Thoracic aorta (tissue), 2 donors: ENCODE data around the gene DCHS2. TPM values are rescaled to one million over a fixed set of nuclear protein-coding genes. Genes with fewer than 3 reads are reported as not detected.

Source experiments
- ATAC-seq: fragments of 150-250 bp; one replicate; pipeline ENCODE4 v1.8.0; 2017; ENCODE audit warnings: low read depth; ENCODE audit not compliant: insufficient number of reproducible peaks, low FRiP score
- DNase-seq: peaks from one replicate; pipeline ENCODE4 v3.0.0-alpha.2; 2020; ENCODE audit warnings: low spot score
- H3K27ac ChIP-seq, 2 donors: fragments of 200-600 bp; sonication (generic); 1 replicate in 1 of 2; 2 replicates in 1 of 2; pipeline ENCODE4 v1.5.1; 2016; ENCODE audit warnings: mild to moderate bottlenecking in 2 of 2, moderate library complexity in 2 of 2
- H3K27me3 ChIP-seq: fragments of 200-600 bp; sonication (generic); replicated peaks from 2 replicates; pipeline ENCODE4 v1.6.0; 2016; ENCODE audit warnings: mild to moderate bottlenecking; ENCODE audit not compliant: insufficient read depth
- H3K36me3 ChIP-seq: fragments of 200-600 bp; sonication (generic); one replicate; pipeline ENCODE4 v1.5.1; 2016
- H3K4me1 ChIP-seq, 2 donors: fragments of 200-600 bp; sonication (generic); 1 replicate in 1 of 2; 2 replicates in 1 of 2; pipeline versions ENCODE4 v1.5.1 to v1.6.0; 2016; ENCODE audit warnings: low read depth in 2 of 2, mild to moderate bottlenecking in 1 of 2; ENCODE audit not compliant: control insufficient read depth in 1 of 2
- H3K4me3 ChIP-seq: fragments of 200-600 bp; sonication (generic); 2 replicates; pipeline ENCODE4 v1.5.1; 2016; ENCODE audit warnings: mild to moderate bottlenecking
- H3K9me3 ChIP-seq: fragments of 200-600 bp; sonication (generic); 2 replicates; pipeline ENCODE4 v1.5.1; 2016
- CTCF ChIP-seq: fragments of 200-600 bp; sonication (generic); IDR thresholded peaks from one replicate; pipeline ENCODE4 v1.5.1; 2019; ENCODE audit warnings: antibody characterized with exemption
- total RNA-seq, 2 donors: library from RNA; depleted of rRNA; stranded (reverse); fragments of >200 nt; gene quantifications; one replicate each; pipeline versions ENCODE4 v1.1.0 to v1.2.3, GENCODE V29; 2016

The DCHS2 gene
- total RNA-seq, 2 donors from 2014 or later: 0.35 TPM; not detected in 1

- TF ChIP-seq CTCF: no peak
Measured at GRCh38 chr4:154472858-154473257, 18.7 kb downstream of the DCHS2 start.

GRCh38 chr4:154471526-154472331 lies 19.9 kb downstream of the DCHS2 start:
- Histone ChIP-seq H3K36me3 (no peaks in the 10 kb centered on the region), H3K27ac (no peak overlapping the region), H3K4me3 (no peak overlapping the region), H3K27me3 (no peaks in the 10 kb centered on the region), H3K9me3 (no peaks in the 10 kb centered on the region), H3K4me1 (no peaks in the 10 kb centered on the region)
- DNase-seq (no peak), ATAC-seq (no peak)
- TF ChIP-seq CTCF: no peak

More at GRCh38 chr4:154472858-154473257, 18.7 kb downstream of the DCHS2 start:
- no peaks in the 10 kb centered on the region for H3K27me3 ChIP-seq
- no peaks in the 10 kb centered on the region for H3K9me3 ChIP-seq
- H3K4me1 ChIP-seq: no peaks in the 10 kb centered on the region
- no peaks in the 10 kb centered on the region for H3K36me3 ChIP-seq
- no peak overlapping the region for H3K4me3 ChIP-seq
- ATAC-seq (no peak), DNase-seq (no peak)
- H3K27ac ChIP-seq: no peak overlapping the region

GRCh38 chr4:154471032-154471431 lies 20.6 kb downstream of the DCHS2 start:
- H3K27ac ChIP-seq: no peak overlapping the region
- DNase-seq (no peak), ATAC-seq (no peak)
- H3K4me1 ChIP-seq: no peaks in the 10 kb centered on the region
- H3K36me3 ChIP-seq: no peaks in the 10 kb centered on the region
- TF ChIP-seq CTCF: no peak
- H3K27me3 ChIP-seq: no peaks in the 10 kb centered on the region
- H3K4me3 ChIP-seq: no peak overlapping the region
- H3K9me3 ChIP-seq: no peaks in the 10 kb centered on the region

- H3K36me3 ChIP-seq: no peaks in the 10 kb centered on the region
- H3K4me3 ChIP-seq: no peak overlapping the region
- ATAC-seq (no peak), DNase-seq (no peak)
- TF ChIP-seq CTCF: no peak
- H3K9me3 ChIP-seq: no peaks in the 10 kb centered on the region
- no peaks in the 10 kb centered on the region for H3K4me1 ChIP-seq
- no peak overlapping the region for H3K27ac ChIP-seq
- H3K27me3 ChIP-seq: no peaks in the 10 kb centered on the region
Measured at GRCh38 chr4:154467886-154468285, 23.7 kb downstream of the DCHS2 start.

- no peak overlapping the region for H3K27ac ChIP-seq
- H3K4me3 ChIP-seq: no peak overlapping the region
- DNase-seq: no peak
- H3K9me3 ChIP-seq: no peaks in the 10 kb centered on the region
- H3K36me3 ChIP-seq: no peaks in the 10 kb centered on the region
- no peaks in the 10 kb centered on the region for H3K27me3 ChIP-seq
- no peak for ATAC-seq
- TF ChIP-seq CTCF: no peak
- no peaks in the 10 kb centered on the region for H3K4me1 ChIP-seq
Measured at GRCh38 chr4:154466336-154466735, 25.3 kb downstream of the DCHS2 start.
